GM10266 (cell line): ENCODE measurements around the gene CYB5R4.
A peak's percentile ranks its signal among the peaks of the same experiment; 100 is the strongest.

Experiments used
- DNase-seq: peaks from one replicate; pipeline ENCODE4 v3.0.0; 2012; ENCODE audit errors: extremely low spot score
- CTCF ChIP-seq: IDR thresholded peaks from 2 replicates; pipeline ENCODE4 v1.5.1; 2012; ENCODE audit warnings: mild to moderate bottlenecking, low read depth; ENCODE audit not compliant: control insufficient read depth, insufficient read depth; ENCODE audit errors: missing control alignments

CYB5R4 gene

GRCh38 chr6:83878902-83879644, 19.6 kb downstream of the CYB5R4 start:
- TF ChIP-seq CTCF = no peak
- no peak for DNase-seq

GRCh38 chr6:83879746-83880145, 20.3 kb downstream of the CYB5R4 start:
- no peak for DNase-seq

GRCh38 chr6:83883240-83883639, 23.8 kb downstream of the CYB5R4 start:
- no peak for TF ChIP-seq CTCF
- DNase-seq = no peak

More at GRCh38 chr6:83879746-83880145, 20.3 kb downstream of the CYB5R4 start:
- no peak for TF ChIP-seq CTCF

- TF ChIP-seq CTCF = peak; percentile 72
- DNase-seq = peak; percentile 39
Measured at GRCh38 chr6:83884523-83884922, 25.0 kb downstream of the CYB5R4 start.

GRCh38 chr6:83885984-83886383, 26.5 kb downstream of the CYB5R4 start:
- no peak for TF ChIP-seq CTCF
- DNase-seq = no peak

- no peak for DNase-seq
- no peak for TF ChIP-seq CTCF
Measured at GRCh38 chr6:83889621-83890020, 30.1 kb downstream of the CYB5R4 start.

- no peak for TF ChIP-seq CTCF
Measured at GRCh38 chr6:83890520-83890919, 31.0 kb downstream of the CYB5R4 start.

More at GRCh38 chr6:83890520-83890919, 31.0 kb downstream of the CYB5R4 start:
- no peak for DNase-seq
